GM12878 (cell line): ENCODE measurements around the gene ATP5PD. TPM values are rescaled to one million over a fixed set of nuclear protein-coding genes. Genes with fewer than 3 reads are reported as not detected.
A peak's percentile ranks its signal among the peaks of the same experiment; 100 is the strongest.
"Not testable (repeated sequence)": the region's sequence is repeated elsewhere in the genome, so short reads cannot be mapped to it uniquely, and the experiment has no call there.

Experiments
- ATAC-seq: fragments of 200-7000 bp; cut with Tn5 transposase; 3 replicates; pipeline ENCODE4 v1.9.1; 2020; ENCODE audit warnings: mild to moderate bottlenecking, moderate library complexity
- BruUV-seq: library from RNA; stranded (reverse); fragments of 400-500 nt; replicated peaks from 2 replicates; lab custom pipeline; 2021; lab: Mats Ljungman, UMichigan
- CTCF ChIA-PET: fragments of 300-600 bp; sonication (Branson Sonifier 250); formaldehyde crosslinking; extraction: SDS; loops from one replicate; lab custom pipeline; 2021; ENCODE audit warnings: inconsistent platforms; lab: Yijun Ruan, JAX
- POLR2A ChIA-PET: fragments of 350-600 bp; formaldehyde crosslinking; extraction: SDS; loops from one replicate; lab custom pipeline; 2021; ENCODE audit warnings: inconsistent platforms; lab: Charles Lee
- RAD21 ChIA-PET: fragments of 300-600 bp; sonication (Branson Sonifier 250); formaldehyde crosslinking; loops from one replicate; lab custom pipeline; 2023; ENCODE audit warnings: antibody characterized with exemption; ENCODE audit not compliant: unreplicated experiment; lab: Charles Lee
- SMC1A ChIA-PET: fragments of 300-600 bp; sonication (Branson Sonifier 250); formaldehyde crosslinking; loops from one replicate; lab custom pipeline; 2023; ENCODE audit not compliant: unreplicated experiment, uncharacterized antibody; lab: Charles Lee
- DNase-seq: peaks from one replicate; pipeline ENCODE4 v3.0.0-alpha.2; 2011; ENCODE audit warnings: low read depth, low spot score
- FAIRE-seq: peaks from 3 replicates; lab custom pipeline; 2011; peaks lifted over from hg19 to GRCh38; lab: Jason Lieb, UNC
- H2AFZ ChIP-seq: 2 replicates; pipeline ENCODE4 v1.6.0; 2011; ENCODE audit warnings: low read depth, low read length, control low read depth; ENCODE audit not compliant: control insufficient read depth
- H3K27ac ChIP-seq: 2 replicates; pipeline ENCODE4 v1.5.1; 2011; ENCODE audit warnings: control low read depth; ENCODE audit not compliant: control insufficient read depth, insufficient read depth
- H3K27me3 ChIP-seq, 2 experiments: replicated peaks in 1 of 2; 2 replicates each; pipeline versions ENCODE4 v1.6.0 to v1.6.1; 2011; ENCODE audit warnings: low read length in 1 of 2; ENCODE audit not compliant: control insufficient read depth in 2 of 2, insufficient read depth in 2 of 2
- H3K36me3 ChIP-seq, 2 experiments: 2 replicates each; pipeline ENCODE4 v1.5.1; 2011; ENCODE audit warnings: low read length in 1 of 2; ENCODE audit not compliant: control insufficient read depth in 2 of 2, insufficient read depth in 2 of 2
- H3K4me1 ChIP-seq: 2 replicates; pipeline ENCODE4 v1.6.1; 2011; ENCODE audit warnings: mild to moderate bottlenecking, low read length, moderate library complexity, mixed read lengths; ENCODE audit not compliant: control insufficient read depth, insufficient read depth
- H3K4me2 ChIP-seq: 2 replicates; pipeline ENCODE4 v1.6.0; 2011; ENCODE audit warnings: control low read depth; ENCODE audit not compliant: control insufficient read depth, insufficient read depth
- H3K4me3 ChIP-seq: fragments of 200-600 bp; sonication (generic); 2 replicates; pipeline ENCODE4 v1.5.1; 2016
- H3K79me2 ChIP-seq: 2 replicates; pipeline ENCODE4 v1.6.0; 2011; ENCODE audit warnings: low read length; ENCODE audit not compliant: control insufficient read depth, insufficient read depth
- H3K9ac ChIP-seq: 2 replicates; pipeline ENCODE4 v1.8.0; 2011; ENCODE audit warnings: low read length, control low read depth, mixed read lengths; ENCODE audit not compliant: control insufficient read depth, insufficient read depth
- H3K9me3 ChIP-seq: replicated peaks from 3 replicates; pipeline ENCODE4 v1.5.1; 2011; ENCODE audit warnings: mild to moderate bottlenecking, low read length; ENCODE audit not compliant: control insufficient read depth, insufficient read depth
- H4K20me1 ChIP-seq: 2 replicates; pipeline ENCODE4 v1.6.0; 2011; ENCODE audit not compliant: control insufficient read depth, insufficient read depth
- EP300 ChIP-seq, 2 experiments: fragments of 150-350 bp in 1 of 2; IDR thresholded peaks; 2 replicates each; pipeline ENCODE4 v1.6.1; 2011 to 2012; ENCODE audit warnings: low read depth in 2 of 2, low read length in 2 of 2, borderline replicate concordance in 1 of 2, improper control_type of control experiment in 1 of 2, inconsistent platforms in 1 of 2; ENCODE audit not compliant: control insufficient read depth in 1 of 2
- HCFC1 ChIP-seq: fragments of 150-350 bp; IDR thresholded peaks from 2 replicates; pipeline ENCODE4 v1.6.1; 2014; ENCODE audit warnings: low read length
- POLR2AphosphoS2 ChIP-seq: IDR thresholded peaks from 2 replicates; pipeline ENCODE4 v1.6.1; 2011; ENCODE audit warnings: low read depth, mild to moderate bottlenecking, low read length, improper control_type of control experiment, moderate library complexity
- RB1 ChIP-seq: fragments of 450-650 bp; formaldehyde crosslinking; IDR thresholded peaks from 2 replicates; pipeline ENCODE4 v1.6.1; 2017; ENCODE audit warnings: mild to moderate bottlenecking, borderline replicate concordance
- SMC3 ChIP-seq: IDR thresholded peaks from 2 replicates; pipeline ENCODE4 v1.6.1; 2011; ENCODE audit warnings: low read length, improper control_type of control experiment, borderline replicate concordance
- SPI1 ChIP-seq: IDR thresholded peaks from 2 replicates; pipeline ENCODE4 v1.6.1; 2011; ENCODE audit warnings: low read depth, mild to moderate bottlenecking, low read length, moderate library complexity, borderline replicate concordance; ENCODE audit not compliant: insufficient read depth
- WGBS: methylation state at CpG from one replicate; pipeline ENCODE4 v1.1.6; 2016; ENCODE audit warnings: low lambda C conversion rate; ENCODE audit not compliant: insufficient replicate concordance, insufficient coverage; ENCODE audit errors: missing lambda C conversion rate; 5-methylcytosine and 5-hydroxymethylcytosine counted together
- in situ Hi-C: fragments of 300-500 bp; cut with MboI; formaldehyde crosslinking; loops from 9 replicates; pipeline ENCODE4 v1.14.3; 2018; ENCODE audit warnings: mixed read lengths
- intact Hi-C: fragments of 100-400 bp; cut with micrococcal nuclease; formaldehyde crosslinking; loops from one replicate; pipeline ENCODE4 v1.14.2; 2022; ENCODE audit not compliant: unreplicated experiment
- polyA plus RNA-seq, 11 experiments: library from polyadenylated mRNA; depleted of rRNA in 4 of 11; unstranded in 6 of 11; stranded (reverse) in 5 of 11; fragments of >200 nt; fragmentation: Nextera tagmentation in 4 of 11; fragmentation: Illumina TruSeq in 1 of 11; extraction: Ambion mirVana in 4 of 11; extraction: Trizol in 1 of 11; gene quantifications; 1 replicate in 1 of 11; 2 replicates in 10 of 11; pipeline versions ENCODE4 v1.2.1 to v1.2.3, GENCODE V29; 2011 to 2016; ENCODE audit warnings: inconsistent platforms in 2 of 11, missing spikeins in 2 of 11, low read depth in 1 of 11
- total RNA-seq, 4 experiments: library from RNA; depleted of rRNA in 3 of 4; stranded (reverse); fragments of >200 nt in 3 of 4; fragmentation: Illumina TruSeq in 1 of 4; extraction: Trizol in 1 of 4; gene quantifications; 2 replicates each; pipeline versions ENCODE4 v1.2.1 to v1.2.3, GENCODE V29; 2013 to 2021
- TF ChIP-seq, protein P1 (sequence below): fragments of 450-650 bp; IDR thresholded peaks from 2 replicates; pipeline ENCODE4 v1.6.1; 2016; ENCODE audit warnings: mild to moderate bottlenecking, moderate library complexity, borderline replicate concordance

ATP5PD gene
- total and polyA plus RNA-seq, 10 of the 15 experiments (the other 5 are each of a cell fraction or from before 2014, with no cell fraction given): 172 to 772 (median 321) TPM

DNA sequence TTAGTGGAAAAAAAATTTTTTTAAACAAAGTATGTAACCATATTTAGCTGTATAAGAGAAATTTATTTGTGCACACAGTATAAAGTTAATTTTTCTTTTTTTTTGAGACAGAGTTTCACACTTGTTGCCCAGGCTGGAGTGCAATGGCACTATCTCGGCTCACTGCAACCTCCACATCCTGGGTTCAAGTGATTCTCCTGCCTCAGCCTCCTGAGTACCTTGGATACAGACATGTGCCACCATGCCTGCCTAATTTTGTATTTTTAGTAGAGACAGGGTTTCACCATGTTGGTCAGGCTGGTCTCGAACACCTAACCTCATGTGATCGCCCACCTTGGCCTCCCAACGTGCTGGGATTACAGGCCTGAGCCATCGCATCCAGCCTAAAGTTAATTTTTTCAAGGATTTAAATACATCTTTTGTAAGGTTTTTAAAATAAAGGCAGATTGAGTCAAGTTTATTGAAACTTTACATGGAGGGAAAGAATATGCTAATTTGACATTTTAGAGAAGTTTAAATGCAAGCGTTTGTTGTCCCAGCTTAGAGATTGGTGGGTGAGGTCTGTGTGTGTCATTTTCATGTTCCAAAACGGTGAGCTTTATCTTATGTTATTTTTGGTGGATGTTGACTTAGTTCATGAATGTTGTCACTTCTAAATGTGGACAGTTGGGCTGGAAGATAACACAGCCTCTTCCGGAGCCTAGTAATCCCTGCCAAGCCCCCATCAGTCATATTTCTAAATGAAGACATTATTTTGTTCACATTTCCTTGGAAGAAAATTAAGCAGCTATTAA, 24.9 kb upstream of the ATP5PD start:
- FAIRE-seq, H2AFZ ChIP-seq, H3K27ac ChIP-seq, H4K20me1 ChIP-seq, H3K36me3 ChIP-seq, BruUV-seq, ATAC-seq, H3K9ac ChIP-seq, intact Hi-C loops, in situ Hi-C loops, H3K4me1 ChIP-seq, H3K9me3 ChIP-seq, DNase-seq, H3K4me3 ChIP-seq, H3K79me2 ChIP-seq, H3K27me3 ChIP-seq, H3K4me2 ChIP-seq: not testable (repeated sequence)
- CTCF ChIA-PET: interaction anchor here (1.8 to 6.2 kb wide), 6 partner anchors 10 to 129 kb away, joined by 4 to 33 read pairs (median 25); no protein-coding TSS in a partner anchor
- POLR2A ChIA-PET: interaction anchor here (1.0 kb wide), 1 partner anchor 158 kb away, joined by 3 read pairs; no protein-coding TSS in a partner anchor
- RAD21 ChIA-PET: interaction anchor here (0.9 to 3.0 kb wide), 2 partner anchors 60 to 100 kb away, joined by 3 to 12 read pairs; partner anchors contain the start of gene NT5C
- SMC1A ChIA-PET: interaction anchor here (0.7 to 1.2 kb wide), 7 partner anchors 8 to 130 kb away, joined by 3 to 4 read pairs (median 3); partner anchors contain the start of gene MRPL58
- WGBS: 68% methylated on average over 8 of the region's 8 CpGs

DNA sequence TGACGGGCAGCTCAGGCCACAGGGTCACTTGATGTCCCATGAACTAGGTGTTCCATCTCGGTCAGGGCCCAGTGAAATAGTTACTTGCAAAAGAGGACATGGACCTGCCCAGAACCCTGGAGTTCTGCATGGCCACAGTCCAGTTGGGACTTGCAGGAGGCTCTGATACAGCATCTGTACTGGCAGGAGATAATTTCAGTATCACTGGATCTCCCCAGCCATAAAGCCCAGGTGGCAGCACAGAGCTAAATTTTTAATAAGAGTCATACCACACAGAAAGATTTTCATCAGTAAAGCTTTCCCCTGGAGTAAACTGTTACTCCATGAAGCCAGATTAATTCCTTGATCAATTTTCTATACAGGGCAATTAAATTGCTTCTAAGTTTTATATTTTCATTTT, 23.0 kb upstream of the ATP5PD start:
- Histone ChIP-seq H3K79me2 (no peaks in the 10 kb centered on the region), H3K9ac (no peak overlapping the region), H3K4me2 (no peak overlapping the region), H4K20me1 (no peaks in the 10 kb centered on the region), H2AFZ (no peak overlapping the region), H3K4me3 (no peak overlapping the region), H3K36me3 (no peaks in the 10 kb centered on the region; a peak in 1 of 4 replicates), H3K27ac (no peak overlapping the region), H3K9me3 (no peaks in the 10 kb centered on the region), H3K4me1 (peaks cover 15% of the 10 kb centered on the region), H3K27me3 (no peaks in the 10 kb centered on the region)
- in situ Hi-C loops (no loop called here), intact Hi-C loops (no loop called here)
- no peak for FAIRE-seq
- 84% methylated on average over 2 of the region's 2 CpGs for WGBS
- DNase-seq: no peak
- CTCF ChIA-PET: interaction anchor here (0.8 to 6.2 kb wide), 20 partner anchors 9 to 192 kb away, joined by 3 to 33 read pairs (median 5); partner anchors contain the start of genes ARMC7, GGA3, MRPL58 and MRPS7
- POLR2A ChIA-PET: interaction anchor here (0.7 to 1.4 kb wide), 4 partner anchors 44 to 1182 kb away, joined by 3 to 5 read pairs (median 4); no protein-coding TSS in a partner anchor
- peak; percentile 68 for ATAC-seq
- SMC1A ChIA-PET: interaction anchor here (0.9 to 2.2 kb wide), 10 partner anchors 13 to 132 kb away, joined by 3 to 12 read pairs (median 4); partner anchors contain the start of gene NT5C
- BruUV-seq: no TSS peak
- RAD21 ChIA-PET: interaction anchor here (1.3 to 3.0 kb wide), 10 partner anchors 8 to 132 kb away, joined by 3 to 25 read pairs (median 6); partner anchors contain the start of gene NT5C
- TF ChIP-seq SPI1 (no peak), POLR2AphosphoS2 (no peak), SMC3 (peak; percentile 39; the same call in 1 of the 2 replicates), RB1 (no peak), EP300 (IDR thresholded peaks at IDR 0.05; ENCODE audit: borderline replicate concordance in 1 of 2, control insufficient read depth in 1 of 2, low read depth in 2 of 2, low read length in 2 of 2) (no peak), HCFC1 (no peak)
- TF ChIP-seq, protein P1, sequence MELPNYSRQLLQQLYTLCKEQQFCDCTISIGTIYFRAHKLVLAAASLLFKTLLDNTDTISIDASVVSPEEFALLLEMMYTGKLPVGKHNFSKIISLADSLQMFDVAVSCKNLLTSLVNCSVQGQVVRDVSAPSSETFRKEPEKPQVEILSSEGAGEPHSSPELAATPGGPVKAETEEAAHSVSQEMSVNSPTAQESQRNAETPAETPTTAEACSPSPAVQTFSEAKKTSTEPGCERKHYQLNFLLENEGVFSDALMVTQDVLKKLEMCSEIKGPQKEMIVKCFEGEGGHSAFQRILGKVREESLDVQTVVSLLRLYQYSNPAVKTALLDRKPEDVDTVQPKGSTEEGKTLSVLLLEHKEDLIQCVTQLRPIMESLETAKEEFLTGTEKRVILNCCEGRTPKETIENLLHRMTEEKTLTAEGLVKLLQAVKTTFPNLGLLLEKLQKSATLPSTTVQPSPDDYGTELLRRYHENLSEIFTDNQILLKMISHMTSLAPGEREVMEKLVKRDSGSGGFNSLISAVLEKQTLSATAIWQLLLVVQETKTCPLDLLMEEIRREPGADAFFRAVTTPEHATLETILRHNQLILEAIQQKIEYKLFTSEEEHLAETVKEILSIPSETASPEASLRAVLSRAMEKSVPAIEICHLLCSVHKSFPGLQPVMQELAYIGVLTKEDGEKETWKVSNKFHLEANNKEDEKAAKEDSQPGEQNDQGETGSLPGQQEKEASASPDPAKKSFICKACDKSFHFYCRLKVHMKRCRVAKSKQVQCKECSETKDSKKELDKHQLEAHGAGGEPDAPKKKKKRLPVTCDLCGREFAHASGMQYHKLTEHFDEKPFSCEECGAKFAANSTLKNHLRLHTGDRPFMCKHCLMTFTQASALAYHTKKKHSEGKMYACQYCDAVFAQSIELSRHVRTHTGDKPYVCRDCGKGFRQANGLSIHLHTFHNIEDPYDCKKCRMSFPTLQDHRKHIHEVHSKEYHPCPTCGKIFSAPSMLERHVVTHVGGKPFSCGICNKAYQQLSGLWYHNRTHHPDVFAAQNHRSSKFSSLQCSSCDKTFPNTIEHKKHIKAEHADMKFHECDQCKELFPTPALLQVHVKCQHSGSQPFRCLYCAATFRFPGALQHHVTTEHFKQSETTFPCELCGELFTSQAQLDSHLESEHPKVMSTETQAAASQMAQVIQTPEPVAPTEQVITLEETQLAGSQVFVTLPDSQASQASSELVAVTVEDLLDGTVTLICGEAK: no peak
